GM19351 (cell line): ENCODE results near the gene SPAG7.
"Not testable (repeated sequence)": the region's sequence is repeated elsewhere in the genome, so short reads cannot be mapped to it uniquely, and the experiment has no call there.

Source experiments
- ATAC-seq: cut with Tn5 transposase; IDR thresholded peaks from one replicate; pipeline ENCODE4 v1.9.1; 2021; ENCODE audit warnings: mild to moderate bottlenecking, moderate library complexity; ENCODE audit not compliant: unreplicated experiment

The SPAG7 gene

GRCh38 chr17:4938688-4939545, 28.7 kb downstream of the SPAG7 start:
- ATAC-seq = no peak

- no peak for ATAC-seq
Observed at GRCh38 chr17:4938069-4938491, 29.5 kb downstream of the SPAG7 start.

GRCh38 chr17:4937553-4937952, 30.1 kb downstream of the SPAG7 start:
- ATAC-seq = no peak

GRCh38 chr17:4936436-4936835, 31.2 kb downstream of the SPAG7 start:
- ATAC-seq = no peak

GRCh38 chr17:4935650-4936049, 32.0 kb downstream of the SPAG7 start:
- ATAC-seq = no peak

- ATAC-seq = no peak
Observed at GRCh38 chr17:4934173-4934979, 33.2 kb downstream of the SPAG7 start.

- no peak for ATAC-seq
Observed at GRCh38 chr17:4933646-4934045, 34.0 kb downstream of the SPAG7 start.

GRCh38 chr17:4932756-4933155, 34.9 kb downstream of the SPAG7 start:
- ATAC-seq = no peak

- no peak for ATAC-seq
Observed at GRCh38 chr17:4931963-4932362, 35.7 kb downstream of the SPAG7 start, which contains the start of gene GP1BA. Gene GP1BA, plus strand, starts transcription at chr17:4932277. Its CDS starts 328 bp downstream, at chr17:4932605.

GRCh38 chr17:4928881-4929280, 38.7 kb downstream of the SPAG7 start:
- ATAC-seq = no peak

GRCh38 chr17:4926577-4927335, 40.9 kb downstream of the SPAG7 start:
- ATAC-seq = not testable (repeated sequence)

GRCh38 chr17:4921320-4921719, 46.3 kb downstream of the SPAG7 start:
- ATAC-seq = no peak

GRCh38 chr17:4920351-4921048, 47.1 kb downstream of the SPAG7 start:
- ATAC-seq = no peak

- no peak for ATAC-seq
Observed at GRCh38 chr17:4919511-4920047, 48.0 kb downstream of the SPAG7 start.

GRCh38 chr17:4914551-4914950, 53.1 kb downstream of the SPAG7 start:
- ATAC-seq = not testable (repeated sequence)

GRCh38 chr17:4913994-4914393, 53.6 kb downstream of the SPAG7 start:
- no peak for ATAC-seq
